ENCODE results near the gene DGCR6L. TPM values are rescaled to one million over a fixed set of nuclear protein-coding genes. Genes with fewer than 3 reads are reported as not detected.

The DGCR6L gene
- total and polyA plus RNA-seq, 2 of the 4 experiments (the other 2 are of a cell fraction) = 65.4 to 80.4 TPM

DNA sequence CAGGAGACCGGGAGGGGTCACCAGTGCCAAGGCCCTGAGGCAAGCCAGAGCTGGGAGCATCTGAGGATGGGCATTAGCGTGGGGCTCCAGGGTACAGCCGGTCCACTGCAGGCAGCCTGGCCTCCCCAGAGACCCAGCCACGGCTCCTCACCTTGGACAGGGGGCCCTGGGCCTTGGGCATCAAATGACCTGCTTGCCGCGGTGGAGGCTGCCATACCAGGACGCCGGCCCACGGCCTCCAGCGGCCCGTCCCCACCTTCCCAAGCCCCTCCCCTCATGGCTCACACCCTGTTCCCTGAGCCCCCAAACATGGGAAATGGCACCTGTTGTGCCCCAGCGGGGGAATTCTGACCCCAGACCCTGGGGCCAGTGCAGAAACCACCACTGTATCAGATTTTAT, 39.0 kb downstream of the DGCR6L start:
- Histone ChIP-seq H2BK120ac (ENCODE audit: low read depth, low read length) (no peak overlapping the region), H3K14ac (replicated peaks; ENCODE audit: low read depth, low read length) (no peak overlapping the region), H4K20me1 (ENCODE audit: insufficient read depth, low read length) (no peaks in the 10 kb centered on the region), H2AK9ac (replicated peaks; ENCODE audit: low read depth, low read length, poor library complexity) (no peak overlapping the region), H2AFZ (replicated peaks; ENCODE audit: low read length, poor library complexity) (no peak overlapping the region), H2BK5ac (ENCODE audit: low read depth, low read length, poor library complexity, severe bottlenecking) (no peak overlapping the region), H3K4me3 (ENCODE audit: insufficient read depth, low read depth, low read length) (no peak overlapping the region), H3K4me2 (ENCODE audit: low read depth, low read length) (no peak overlapping the region), H3K79me1 (ENCODE audit: low read depth in 1 of 2, low read length in 2 of 2) (no peaks in the 10 kb centered on the region), H3K23ac (ENCODE audit: low read depth, low read length) (no peak overlapping the region), H3K27ac (ENCODE audit: insufficient read depth, low read length) (no peak overlapping the region), H2AK5ac (ENCODE audit: low read depth, low read length) (no peak overlapping the region), H3K27me3 (ENCODE audit: control insufficient read depth, insufficient read depth, low read length) (peaks cover 14% of the 10 kb centered on the region), H3K4ac (ENCODE audit: low read depth, low read length) (no peak overlapping the region), H3K4me1 (ENCODE audit: control insufficient read depth, insufficient read depth, low read length) (no peaks in the 10 kb centered on the region), H2BK15ac (ENCODE audit: low read depth, low read length) (no peak overlapping the region), H4K8ac (ENCODE audit: low read depth in 2 of 2, low read length in 2 of 2) (no peak overlapping the region), H3K9me1 (ENCODE audit: insufficient read depth, low read length) (no peaks in the 10 kb centered on the region), H2BK20ac (ENCODE audit: low read depth, low read length) (no peak overlapping the region), H4K5ac (ENCODE audit: low read depth, low read length) (no peak overlapping the region), H3K36me3 (ENCODE audit: control insufficient read depth, insufficient read depth, low read length) (no peaks in the 10 kb centered on the region), H3K9ac (ENCODE audit: low read depth, low read length) (no peak overlapping the region), H3K56ac (ENCODE audit: extremely low read depth, insufficient read depth, low read length) (no peak overlapping the region), H4K91ac (ENCODE audit: insufficient read depth, low read depth, low read length) (no peak overlapping the region), H3K9me3 (ENCODE audit: control insufficient read depth, insufficient read depth, low read length) (no peaks in the 10 kb centered on the region), H3K18ac (ENCODE audit: low read depth, low read length) (no peak overlapping the region)
- TF ChIP-seq RAD21 (IDR thresholded peaks at IDR 0.05; ENCODE audit: low read length) (no peak), MAFK (IDR thresholded peaks at IDR 0.05; ENCODE audit: low read depth, low read length) (no peak), CHD1 (IDR thresholded peaks at IDR 0.05; ENCODE audit: low read depth, low read length) (no peak), FOS (IDR thresholded peaks at IDR 0.05; ENCODE audit: low read depth, low read length) (no peak), BHLHE40 (IDR thresholded peaks at IDR 0.05; ENCODE audit: low read depth, low read length) (no peak), MXI1 (IDR thresholded peaks at IDR 0.05; ENCODE audit: borderline replicate concordance, low read depth, low read length) (no peak), NFE2L2 (IDR thresholded peaks at IDR 0.05; ENCODE audit: low read depth, low read length) (no peak), RCOR1 (IDR thresholded peaks at IDR 0.05; ENCODE audit: insufficient replicate concordance, low read length) (no peak), MAZ (IDR thresholded peaks at IDR 0.05; ENCODE audit: borderline replicate concordance, low read depth, low read length) (no peak), RFX5 (IDR thresholded peaks at IDR 0.05; ENCODE audit: low read depth, low read length) (no peak)
- TF ChIP-seq, protein P1, sequence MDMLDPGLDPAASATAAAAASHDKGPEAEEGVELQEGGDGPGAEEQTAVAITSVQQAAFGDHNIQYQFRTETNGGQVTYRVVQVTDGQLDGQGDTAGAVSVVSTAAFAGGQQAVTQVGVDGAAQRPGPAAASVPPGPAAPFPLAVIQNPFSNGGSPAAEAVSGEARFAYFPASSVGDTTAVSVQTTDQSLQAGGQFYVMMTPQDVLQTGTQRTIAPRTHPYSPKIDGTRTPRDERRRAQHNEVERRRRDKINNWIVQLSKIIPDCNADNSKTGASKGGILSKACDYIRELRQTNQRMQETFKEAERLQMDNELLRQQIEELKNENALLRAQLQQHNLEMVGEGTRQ (IDR thresholded peaks at IDR 0.05; ENCODE audit: low read depth, low read length) = no peak
- TF ChIP-seq, protein P2, sequence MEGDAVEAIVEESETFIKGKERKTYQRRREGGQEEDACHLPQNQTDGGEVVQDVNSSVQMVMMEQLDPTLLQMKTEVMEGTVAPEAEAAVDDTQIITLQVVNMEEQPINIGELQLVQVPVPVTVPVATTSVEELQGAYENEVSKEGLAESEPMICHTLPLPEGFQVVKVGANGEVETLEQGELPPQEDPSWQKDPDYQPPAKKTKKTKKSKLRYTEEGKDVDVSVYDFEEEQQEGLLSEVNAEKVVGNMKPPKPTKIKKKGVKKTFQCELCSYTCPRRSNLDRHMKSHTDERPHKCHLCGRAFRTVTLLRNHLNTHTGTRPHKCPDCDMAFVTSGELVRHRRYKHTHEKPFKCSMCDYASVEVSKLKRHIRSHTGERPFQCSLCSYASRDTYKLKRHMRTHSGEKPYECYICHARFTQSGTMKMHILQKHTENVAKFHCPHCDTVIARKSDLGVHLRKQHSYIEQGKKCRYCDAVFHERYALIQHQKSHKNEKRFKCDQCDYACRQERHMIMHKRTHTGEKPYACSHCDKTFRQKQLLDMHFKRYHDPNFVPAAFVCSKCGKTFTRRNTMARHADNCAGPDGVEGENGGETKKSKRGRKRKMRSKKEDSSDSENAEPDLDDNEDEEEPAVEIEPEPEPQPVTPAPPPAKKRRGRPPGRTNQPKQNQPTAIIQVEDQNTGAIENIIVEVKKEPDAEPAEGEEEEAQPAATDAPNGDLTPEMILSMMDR (conservative IDR thresholded peaks at IDR 0.05; ENCODE audit: low read depth, low read length) = no peak
- in situ Hi-C loops (cut with MboI; ENCODE audit: low sequenced_read_pairs) = no loop called here
- BruUV-seq (replicated peaks) = no TSS peak
- DNase-seq = no peak
- dilution Hi-C loops (cut with HindIII; ENCODE audit: low sequenced_read_pairs, unreplicated experiment) = no loop called here
- WGBS, 2 experiments (ENCODE audit: extremely low coverage in 2 of 2, insufficient read length in 1 of 2) = 68% methylated on average over 4 of the region's 12 CpGs; no CpG with 5 or more reads in 1 of the 2 experiments
- ATAC-seq (ENCODE audit: low read depth) = no peak
- ChIA-PET CTCF (no interaction called here), POLR2A (ENCODE audit: unreplicated experiment) (no interaction called here)
- intact Hi-C loops (cut with micrococcal nuclease) = no loop called here
